Inferior parietal cortex (tissue), 1 donor: Measurements from ENCODE around the gene PARP2.
"Not testable (repeated sequence)": the region's sequence is repeated elsewhere in the genome, so short reads cannot be mapped to it uniquely, and the experiment has no call there.

Source experiments
- DNase-seq: peaks from one replicate; pipeline ENCODE4 v3.0.0-alpha.2; 2016; ENCODE audit errors: extremely low spot score

PARP2 gene, protein sequence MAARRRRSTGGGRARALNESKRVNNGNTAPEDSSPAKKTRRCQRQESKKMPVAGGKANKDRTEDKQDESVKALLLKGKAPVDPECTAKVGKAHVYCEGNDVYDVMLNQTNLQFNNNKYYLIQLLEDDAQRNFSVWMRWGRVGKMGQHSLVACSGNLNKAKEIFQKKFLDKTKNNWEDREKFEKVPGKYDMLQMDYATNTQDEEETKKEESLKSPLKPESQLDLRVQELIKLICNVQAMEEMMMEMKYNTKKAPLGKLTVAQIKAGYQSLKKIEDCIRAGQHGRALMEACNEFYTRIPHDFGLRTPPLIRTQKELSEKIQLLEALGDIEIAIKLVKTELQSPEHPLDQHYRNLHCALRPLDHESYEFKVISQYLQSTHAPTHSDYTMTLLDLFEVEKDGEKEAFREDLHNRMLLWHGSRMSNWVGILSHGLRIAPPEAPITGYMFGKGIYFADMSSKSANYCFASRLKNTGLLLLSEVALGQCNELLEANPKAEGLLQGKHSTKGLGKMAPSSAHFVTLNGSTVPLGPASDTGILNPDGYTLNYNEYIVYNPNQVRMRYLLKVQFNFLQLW

DNA sequence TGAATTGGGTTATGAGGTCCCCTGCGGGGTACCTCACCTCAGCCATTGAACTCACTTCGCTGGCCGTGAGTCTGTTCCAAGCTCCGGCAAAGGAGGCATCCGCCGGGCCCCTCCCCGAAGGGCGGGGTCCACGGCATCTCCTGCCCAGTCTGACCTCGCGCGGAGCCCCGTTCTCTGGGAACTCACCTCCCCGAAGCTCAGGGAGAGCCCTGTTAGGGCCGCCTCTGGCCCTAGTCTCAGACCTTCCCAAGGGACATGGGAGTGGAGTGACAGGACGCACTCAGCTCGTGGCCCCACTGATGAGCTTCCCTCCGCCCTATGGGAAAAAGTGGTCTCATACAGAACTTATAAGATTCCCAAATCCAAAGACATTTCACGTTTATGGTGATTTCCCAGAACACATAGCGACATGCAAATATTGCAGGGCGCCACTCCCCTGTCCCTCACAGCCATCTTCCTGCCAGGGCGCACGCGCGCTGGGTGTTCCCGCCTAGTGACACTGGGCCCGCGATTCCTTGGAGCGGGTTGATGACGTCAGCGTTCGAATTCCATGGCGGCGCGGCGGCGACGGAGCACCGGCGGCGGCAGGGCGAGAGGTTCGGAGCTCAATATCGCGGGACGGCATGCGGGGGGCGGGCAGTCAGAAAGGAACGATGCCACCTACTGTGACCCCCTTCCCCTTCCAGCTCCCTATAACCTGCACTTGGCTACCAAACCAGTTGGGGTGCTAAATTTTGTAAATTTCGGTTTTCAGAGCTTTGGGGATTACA lies at the start of gene PARP2:
TSS of gene PARP2 (plus strand) at position 544 of the 770 bp plus-strand sequence. CDS start at position 551, 7 bp downstream.
- DNase-seq, result peak; percentile 100

DNA sequence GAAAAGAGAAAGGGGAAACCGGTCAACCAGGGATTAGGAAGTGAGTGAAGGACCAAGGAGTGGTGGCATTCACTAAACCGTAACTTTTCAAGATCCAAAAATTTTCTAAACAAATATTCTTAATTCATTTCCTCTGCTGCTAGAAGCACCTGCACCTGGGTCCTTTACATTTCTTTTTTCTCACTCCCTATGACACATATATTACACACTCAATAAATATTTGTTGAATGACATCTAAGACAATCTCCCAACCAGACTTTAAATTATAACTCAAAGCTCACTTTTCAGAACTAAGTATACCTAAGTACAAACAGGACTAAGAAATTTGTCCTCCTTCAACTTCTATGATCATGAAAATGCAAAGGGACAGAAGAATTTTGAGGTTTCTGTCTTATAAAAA lies 48.8 kb upstream of the PARP2 start:
- DNase-seq, result no peak

DNA sequence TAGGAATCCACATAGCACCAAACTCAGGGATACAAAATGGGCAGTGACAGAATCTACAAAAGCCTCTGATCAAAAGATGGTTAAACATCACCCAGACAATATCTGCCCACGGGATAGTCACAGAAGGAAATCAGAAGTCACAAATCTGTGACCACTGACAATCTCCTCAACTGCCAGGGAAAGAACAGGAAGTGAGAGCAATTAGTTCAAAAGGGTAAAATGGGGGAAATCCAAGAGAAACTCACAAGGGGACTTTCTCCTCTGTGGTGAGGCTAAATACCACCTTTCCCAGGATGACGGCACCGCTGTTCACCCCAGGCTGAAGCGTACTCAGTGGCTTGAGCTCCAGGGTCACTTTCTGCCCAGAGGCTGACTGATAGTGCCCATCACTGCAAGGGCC lies 48.4 kb upstream of the PARP2 start:
- DNase-seq, result no peak

DNA sequence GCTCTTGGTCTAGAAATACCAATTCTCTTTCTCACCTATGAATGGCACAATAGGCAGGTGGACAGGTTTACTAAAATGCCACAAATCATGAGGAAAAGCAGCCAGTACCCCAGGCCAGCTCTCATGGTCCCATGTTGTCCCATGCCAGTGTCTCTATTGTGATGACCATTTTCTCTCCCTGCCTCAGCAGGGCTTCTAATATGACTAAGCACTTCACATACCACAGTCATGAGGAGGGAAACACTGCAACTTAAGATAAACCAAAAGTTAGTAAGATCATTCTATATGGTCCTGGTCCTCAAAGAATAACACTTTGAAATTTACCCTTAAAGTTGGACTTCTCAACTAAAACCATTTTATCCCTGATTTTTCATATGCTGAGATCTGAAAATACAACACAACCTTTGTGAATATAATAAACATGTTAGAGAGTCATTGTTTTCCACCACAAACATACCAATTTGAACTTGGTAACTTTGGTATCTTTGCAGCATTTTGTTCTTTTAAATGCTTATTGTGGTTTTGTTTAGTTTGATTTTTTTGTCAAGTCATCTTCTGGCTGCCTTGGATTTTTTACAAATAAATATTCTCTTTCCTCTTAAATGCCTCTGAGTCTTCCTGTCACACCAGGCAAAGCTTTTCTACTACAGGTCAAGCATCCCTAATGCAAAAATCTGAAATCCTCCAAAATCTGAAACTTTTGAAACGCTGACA lies 41.2 kb upstream of the PARP2 start:
- no peak for DNase-seq

DNA sequence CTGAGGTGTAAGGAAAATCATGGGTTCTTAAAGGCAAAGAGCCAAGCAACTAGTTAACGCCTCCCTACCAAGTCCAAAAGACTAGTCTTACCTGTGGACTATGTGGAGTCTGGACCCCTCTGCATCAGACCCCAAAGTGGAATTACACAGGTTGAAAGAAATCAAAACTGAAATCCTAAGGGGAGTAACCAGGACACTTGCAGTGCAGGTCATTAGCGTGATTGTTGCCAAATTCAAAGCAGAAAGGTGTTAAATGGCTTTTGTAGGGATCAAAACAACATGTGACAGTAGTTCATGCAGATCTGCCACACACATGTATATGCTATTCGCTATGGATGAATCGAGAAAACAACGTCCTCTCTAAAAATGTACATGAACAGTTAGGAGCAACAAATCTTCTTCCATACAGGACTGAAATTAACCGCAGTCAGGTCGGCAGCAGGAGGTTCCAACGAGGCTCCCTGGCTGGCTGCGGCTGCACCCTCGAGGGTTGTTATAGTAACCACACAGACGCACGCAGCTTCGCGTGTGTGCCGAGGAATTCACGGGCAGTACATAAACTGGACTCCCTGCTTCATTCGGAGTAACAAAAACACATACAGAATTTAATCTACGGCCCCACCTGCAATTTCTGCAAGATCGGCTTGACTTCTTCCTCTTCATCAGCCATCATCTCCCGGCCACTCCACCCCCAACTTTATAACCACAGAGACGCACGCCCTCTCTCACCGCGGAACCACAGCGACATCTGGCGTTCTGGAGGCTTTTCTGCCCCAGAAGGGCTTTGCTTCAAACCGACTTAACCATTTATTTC lies 38.0 kb upstream of the PARP2 start, which contains the start of gene TTC5:
TSS of gene TTC5 (minus strand) at position 687 of the 814 bp plus-strand sequence. CDS start at position 673, 14 bp downstream.
- DNase-seq, result peak; percentile 92

DNA sequence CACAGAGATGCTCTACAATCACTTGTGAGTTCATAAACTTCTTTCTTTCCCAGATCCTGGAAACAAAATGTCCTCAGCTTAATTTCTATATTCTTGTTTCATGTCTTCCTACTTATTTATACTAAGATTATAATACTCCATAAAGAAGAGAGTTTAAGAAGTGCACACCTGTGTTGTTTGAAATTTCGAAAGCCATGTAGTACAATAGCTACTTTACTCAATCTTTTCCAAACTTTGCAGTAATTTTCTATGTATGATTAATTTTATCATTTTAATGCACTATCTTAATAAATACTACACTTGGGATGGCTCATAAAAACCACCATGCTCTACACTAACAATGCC lies 37.4 kb upstream of the PARP2 start:
- DNase-seq, result no peak

DNA sequence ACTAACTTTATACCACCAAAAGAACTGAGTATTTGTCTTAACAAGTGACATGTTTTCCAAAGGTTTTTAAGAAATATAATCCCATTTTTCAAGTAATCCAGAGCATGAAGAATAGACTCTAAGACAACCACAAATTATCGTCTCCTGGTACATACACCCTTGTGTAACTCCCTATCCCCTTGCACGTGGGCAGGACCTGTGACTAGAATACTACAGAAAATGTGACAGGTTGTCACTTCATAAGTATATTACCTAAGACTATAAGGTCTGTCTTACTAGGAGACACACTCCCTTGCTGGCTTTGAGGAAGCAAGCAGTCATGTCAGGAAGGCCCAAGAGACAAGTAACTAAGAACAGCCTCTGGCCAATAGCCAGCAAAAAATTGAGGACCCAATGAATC lies 29.4 kb upstream of the PARP2 start:
- no peak for DNase-seq

DNA sequence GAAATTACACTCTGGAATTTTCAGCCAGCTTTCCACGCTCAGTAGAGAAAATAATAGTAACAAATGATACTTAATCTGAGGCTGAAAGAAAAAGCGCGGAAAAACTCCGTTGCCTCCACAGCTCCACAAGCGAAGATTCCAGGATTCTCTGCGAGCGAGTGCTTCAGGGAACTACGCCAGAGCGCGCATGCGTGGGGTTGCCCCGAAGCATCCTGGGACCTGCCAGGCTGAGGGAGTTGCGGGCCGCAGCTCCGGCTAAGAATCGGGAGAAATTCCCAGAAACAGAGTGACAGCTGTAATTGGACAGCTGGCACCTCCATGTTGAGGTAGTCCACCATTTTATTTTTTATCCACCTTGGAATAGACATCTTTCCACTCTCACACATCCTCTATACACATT lies 25.7 kb upstream of the PARP2 start:
- DNase-seq, result no peak

DNA sequence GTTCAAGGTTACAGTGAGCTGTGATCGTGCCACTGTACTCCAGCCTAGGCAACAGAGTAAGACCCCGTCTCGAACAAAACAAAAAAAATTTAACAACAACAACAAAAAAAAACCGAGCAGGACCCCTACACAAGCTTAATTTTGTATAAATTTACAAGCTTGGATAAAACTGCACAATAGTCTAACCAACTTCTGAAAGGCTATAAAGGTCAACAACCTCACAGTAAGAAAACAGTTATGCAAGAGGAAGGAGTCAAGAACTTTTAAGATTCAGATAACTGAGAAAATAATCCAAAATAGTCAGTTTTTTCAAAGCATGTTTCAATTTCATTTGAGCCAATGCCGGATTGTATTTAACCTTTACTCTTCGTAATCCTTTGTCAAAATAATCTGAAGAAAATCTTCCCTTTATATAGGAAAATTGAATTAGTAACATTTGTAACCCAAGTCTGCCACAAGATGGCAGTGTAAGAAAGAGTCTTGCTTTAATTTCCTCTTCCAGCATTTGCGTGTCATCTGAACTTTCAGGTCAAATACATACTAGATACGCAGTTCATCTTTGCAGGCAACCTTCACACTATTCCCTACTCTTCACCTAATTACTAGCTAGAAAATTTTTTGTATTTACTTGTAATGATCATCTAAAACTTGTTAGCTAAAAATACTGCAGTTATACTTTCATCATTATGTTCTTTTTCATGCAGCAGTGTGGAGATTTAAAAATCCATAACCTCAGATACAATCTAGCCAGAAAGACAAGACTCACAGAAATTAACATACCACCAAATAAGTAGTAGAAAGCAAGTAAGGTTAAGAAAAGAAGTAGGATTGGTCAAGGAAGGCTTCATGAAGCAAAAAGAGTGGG lies 16.2 kb upstream of the PARP2 start:
- peak; percentile 90 for DNase-seq

DNA sequence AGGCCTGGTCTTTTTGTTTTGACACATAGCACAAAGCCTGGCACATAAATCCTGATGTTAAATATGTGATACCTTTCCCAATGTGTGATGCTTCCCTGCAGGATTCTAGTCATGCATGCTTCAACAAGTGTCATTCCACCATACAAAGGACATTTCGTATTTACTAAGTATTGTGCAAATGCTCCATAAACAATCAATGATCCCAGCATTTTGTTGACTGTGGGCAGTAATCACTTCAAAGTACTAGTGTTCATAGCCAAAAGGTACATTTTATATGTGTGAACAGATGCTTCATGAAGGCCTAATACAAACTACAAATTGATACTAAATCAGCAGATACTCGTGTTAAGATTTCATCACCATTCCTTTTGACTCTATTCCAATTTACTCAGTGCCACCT lies 14.7 kb upstream of the PARP2 start:
- DNase-seq, result no peak

DNA sequence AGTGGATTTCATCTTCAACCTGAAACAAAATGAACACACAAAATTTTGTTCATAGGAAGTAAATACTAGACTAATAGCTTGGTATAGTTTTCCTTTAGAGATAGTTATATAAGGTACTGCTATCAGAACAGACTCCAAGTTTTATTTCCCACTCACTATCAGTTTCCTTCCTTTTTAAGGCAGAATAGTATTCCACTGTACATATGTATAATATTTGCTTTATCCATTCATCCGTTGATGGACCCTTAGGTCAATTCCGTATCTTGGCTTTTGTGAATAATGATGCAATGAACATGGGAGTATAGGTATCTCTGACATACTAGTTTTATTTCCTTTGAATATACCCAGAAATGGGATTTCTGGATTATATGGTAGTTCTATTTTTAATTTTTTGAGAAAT lies 14.1 kb upstream of the PARP2 start:
- DNase-seq, result no peak

DNA sequence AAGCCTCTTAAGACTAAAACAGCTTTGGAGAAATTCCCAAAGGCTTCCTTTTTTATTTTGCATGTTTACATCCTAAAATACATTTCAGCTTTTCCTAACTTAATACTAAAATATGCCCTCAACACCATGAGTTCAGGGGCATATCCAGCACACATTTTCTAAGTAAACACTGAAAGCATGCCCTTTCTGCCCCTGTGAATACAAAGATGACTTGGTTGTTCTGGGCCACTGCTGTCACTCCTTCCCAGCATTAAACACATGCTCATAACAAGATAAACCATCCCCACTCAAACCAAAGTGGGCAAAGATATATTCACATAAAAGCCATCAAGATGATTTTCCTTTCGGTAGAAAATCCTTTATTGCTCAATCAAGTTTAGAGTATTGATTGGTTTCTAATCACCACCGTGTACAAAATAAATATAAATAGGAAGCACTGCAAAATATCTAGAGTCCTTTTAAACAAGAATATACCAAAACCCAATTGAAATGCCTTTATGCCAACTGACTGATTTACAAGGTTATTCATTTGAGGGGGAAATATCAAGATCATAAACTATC lies 12.3 kb upstream of the PARP2 start:
- DNase-seq, result no peak

DNA sequence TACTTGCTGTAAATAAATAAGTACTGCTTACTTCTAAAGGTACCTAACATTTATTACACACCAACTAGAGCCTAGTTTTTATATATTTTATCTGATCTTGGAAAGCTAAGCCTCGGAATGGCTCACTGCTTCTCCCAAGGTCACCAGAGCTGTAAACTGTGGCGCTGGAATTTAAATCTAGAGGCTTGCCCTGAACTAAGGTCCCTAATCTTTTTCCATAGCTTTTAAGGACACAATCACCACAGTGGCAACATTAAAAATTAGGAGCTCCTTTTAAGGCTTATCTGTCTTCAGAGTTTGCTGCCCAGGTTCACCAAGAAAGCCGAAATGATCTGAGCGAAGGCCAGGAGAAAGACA lies 11.0 kb upstream of the PARP2 start:
- DNase-seq, result peak; percentile 51

DNA sequence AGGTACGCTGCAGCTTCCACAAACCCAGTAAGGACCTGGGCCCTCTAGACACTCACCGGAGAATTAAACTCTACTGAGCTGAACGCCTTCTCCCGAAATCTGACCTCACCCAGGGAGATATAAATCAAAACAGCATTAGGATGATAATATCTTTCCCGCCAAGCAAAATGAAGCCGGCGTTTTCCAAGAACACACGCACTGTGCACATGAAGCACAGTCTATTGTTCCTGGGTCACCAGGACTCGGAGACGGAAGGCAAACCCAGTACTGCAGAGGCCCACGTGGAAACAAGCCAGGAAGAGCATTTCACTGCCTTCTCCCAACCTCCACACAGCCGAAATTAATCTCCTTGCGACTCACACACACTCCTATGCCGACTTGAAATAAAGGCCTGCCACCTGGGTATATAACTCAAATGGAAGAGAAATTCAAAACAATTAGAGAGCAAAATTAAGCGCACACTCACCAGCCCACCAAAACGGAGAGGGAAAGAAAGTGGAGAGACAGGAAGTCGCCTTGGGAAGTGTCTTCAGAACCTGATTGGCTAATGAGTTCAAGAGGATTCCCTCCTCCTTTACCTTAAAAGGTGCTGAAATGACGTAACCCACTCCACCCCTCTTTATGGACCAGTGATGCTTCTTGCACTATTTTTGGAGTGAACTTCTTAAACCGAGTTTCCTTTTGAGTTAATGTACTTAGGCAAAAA lies 10.5 kb upstream of the PARP2 start, which contains the start of gene CCNB1IP1:
TSS of gene CCNB1IP1 (minus strand) at position 492 of the 706 bp plus-strand sequence. CDS start 16,756 bp downstream, outside the sequence.
- DNase-seq, result peak; percentile 87

DNA sequence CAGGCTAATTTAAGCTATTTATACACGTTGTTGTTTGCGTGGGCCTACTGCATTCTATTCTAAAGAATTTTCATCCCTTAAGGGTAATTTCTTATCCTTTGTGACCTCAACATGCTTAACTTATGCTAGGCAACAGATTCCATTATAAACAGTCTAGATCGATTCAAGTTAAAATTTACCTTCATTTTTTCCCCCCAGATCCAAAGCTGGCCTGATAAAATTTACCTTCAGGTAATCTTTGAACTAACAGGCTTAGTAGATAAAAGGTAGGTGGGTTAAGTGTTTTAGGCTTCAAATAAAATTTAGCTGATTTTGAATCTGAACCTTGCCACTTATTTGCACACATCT lies 10.0 kb upstream of the PARP2 start:
- DNase-seq, result no peak

DNA sequence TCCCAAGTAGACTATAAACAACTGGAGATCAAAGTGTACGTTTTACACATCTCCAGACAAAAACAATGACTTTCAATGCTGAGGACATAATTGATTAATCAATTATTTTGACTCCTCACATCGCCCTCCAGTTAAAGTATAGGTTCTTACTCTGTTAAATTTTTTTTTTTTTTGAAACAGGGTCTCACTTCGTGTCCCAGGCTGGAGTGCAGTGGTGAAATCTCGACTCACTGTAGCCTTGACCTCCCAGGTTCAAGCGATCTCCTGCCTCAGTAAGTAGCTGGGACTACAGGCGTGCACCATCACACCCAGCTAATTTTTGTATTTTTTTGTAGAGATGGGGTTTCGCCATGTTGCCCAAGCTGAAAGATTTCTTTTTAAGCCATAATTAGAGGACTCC lies 9.4 kb upstream of the PARP2 start:
- DNase-seq, result no peak

DNA sequence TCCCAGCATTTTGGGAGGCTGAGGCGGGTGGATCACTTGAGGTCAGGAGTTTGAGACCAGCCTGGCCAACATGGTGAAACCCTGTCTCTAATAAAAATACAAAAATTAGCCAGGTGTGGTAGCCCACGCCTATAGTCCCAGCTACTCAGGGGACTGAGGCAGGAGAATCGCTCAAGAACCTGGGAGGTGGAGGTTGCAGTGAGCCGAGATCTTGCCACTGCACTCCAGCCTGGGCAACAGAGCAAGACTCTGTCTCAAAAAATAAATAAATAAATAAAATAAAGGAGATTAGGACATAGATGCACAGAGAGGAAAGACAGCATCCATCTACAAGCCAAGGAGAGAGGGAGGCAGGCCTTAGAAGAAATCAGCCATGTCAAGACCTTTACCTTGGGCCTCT lies 2.4 kb upstream of the PARP2 start:
- DNase-seq, result not testable (repeated sequence)

DNA sequence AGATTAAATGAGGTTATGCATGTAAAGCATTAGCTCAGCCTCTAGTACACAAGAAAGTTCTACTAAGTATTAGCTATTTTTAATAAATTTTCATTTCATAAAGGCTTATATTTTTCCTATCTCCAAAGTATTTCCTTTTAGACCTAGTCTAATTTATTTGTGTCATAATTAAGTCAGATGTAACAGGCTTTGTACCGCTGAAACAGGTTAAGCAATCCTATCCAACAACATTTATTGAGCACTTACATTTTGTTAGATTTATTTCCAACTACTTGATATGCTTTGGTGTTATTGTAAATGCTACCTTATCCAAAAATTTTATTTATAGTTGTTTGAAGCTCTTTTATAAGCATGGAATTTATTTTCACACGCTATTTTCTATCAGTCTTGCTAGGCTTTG lies 1.8 kb upstream of the PARP2 start:
- no peak for DNase-seq

DNA sequence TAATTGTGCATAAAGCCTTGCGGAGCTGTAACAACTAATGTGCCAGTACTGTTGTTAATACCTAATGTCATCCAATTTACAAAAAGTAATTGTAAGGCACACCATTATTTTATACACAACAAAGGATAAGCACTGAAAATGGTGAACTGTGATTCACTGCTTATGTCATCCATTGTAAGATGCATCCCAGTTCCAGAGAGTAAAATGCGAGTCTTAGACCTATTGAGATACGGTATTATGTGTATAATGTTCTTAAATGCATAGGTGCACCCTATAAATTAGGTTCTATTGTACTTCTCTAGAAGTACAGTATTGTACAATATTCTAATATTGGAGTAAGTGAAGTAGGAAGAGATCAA lies 406 bp downstream of the PARP2 start:
- DNase-seq, result peak; percentile 49
